HPDE6-E6E7 (cell line): Measurements from ENCODE around the gene RACK1.
A peak's percentile ranks its signal among the peaks of the same experiment; 100 is the strongest.

Source experiments
- DNase-seq: peaks from one replicate; pipeline ENCODE4 v3.0.0; 2011; ENCODE audit warnings: missing footprints; ENCODE audit errors: extremely low spot score

The RACK1 gene

GRCh38 chr5:181233801-181234454 is 9.8 kb downstream of the RACK1 start:
- no peak for DNase-seq

DNA sequence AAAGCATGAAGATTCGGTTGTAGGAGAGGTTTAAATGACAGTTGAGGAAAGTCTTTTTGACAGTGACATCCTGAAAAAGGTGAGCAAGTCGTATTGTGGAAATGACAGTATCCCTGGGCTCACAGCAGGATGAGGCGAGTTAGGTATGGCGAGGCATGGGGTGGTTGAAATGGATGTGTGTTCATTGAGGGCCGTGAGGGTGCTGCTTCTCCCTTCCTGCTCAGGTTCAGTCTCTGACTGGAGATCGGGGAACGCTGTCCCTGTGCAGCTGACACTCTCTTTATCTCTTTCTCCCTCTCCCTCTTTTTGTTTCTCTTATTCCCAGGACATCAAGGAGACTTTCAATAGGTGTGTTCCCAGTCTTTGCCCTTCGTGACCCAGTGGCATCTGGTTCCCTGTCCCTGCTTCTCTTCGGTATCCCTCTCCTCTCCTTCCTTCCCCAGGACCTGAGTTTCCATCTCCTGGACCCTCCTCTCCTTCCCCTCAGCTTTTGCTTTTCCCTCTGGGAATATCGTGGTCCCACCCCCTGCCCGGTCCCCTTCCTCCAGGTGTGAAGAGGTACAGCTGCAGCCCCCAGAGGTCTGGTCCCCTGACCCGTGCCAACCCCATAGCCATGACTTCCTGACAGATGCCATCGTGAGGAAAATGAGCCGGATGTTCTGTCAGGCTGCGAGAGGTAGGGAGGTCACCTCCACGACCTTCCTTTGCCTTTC is 10.5 kb downstream of the RACK1 start:
- DNase-seq, result no peak

DNA sequence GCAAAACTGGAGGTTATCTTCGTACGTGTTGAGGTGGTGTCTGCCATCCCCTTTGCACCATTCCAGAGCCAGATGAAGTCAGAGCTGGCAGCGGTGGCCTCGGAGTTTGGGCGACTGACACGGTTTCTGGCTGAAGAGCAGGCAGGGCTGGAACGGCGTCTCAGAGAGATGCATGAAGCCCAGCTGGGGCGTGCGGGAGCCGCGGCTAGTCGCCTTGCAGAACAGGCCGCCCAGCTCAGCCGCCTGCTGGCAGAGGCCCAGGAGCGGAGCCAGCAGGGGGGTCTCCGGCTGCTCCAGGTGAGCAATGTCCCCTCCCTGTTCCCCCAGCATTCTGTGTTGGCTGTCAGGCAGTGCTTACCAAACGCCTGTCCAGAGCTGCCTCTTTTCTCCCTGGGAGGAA is 11.1 kb downstream of the RACK1 start:
- no peak for DNase-seq

DNA sequence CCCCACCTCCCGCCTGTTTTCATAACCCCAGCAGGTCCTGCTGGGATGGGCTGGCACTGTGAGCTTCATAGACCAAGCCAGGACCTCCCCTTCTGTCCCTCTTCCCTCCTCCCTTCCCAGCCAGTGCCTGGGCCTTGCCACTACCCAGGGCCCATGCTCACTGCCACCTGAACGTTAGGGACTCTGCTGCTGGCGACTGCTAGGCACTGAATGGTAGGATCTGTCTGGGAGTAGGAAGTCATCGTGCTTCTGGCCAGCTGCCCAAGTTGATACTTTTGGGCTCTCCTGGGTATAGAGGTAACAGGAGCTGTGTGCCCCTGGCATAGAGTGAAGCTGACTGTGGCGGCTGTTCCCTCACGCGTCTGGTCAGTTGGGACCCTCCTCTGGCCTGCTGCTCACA is 12.3 kb downstream of the RACK1 start:
- no peak for DNase-seq

DNA sequence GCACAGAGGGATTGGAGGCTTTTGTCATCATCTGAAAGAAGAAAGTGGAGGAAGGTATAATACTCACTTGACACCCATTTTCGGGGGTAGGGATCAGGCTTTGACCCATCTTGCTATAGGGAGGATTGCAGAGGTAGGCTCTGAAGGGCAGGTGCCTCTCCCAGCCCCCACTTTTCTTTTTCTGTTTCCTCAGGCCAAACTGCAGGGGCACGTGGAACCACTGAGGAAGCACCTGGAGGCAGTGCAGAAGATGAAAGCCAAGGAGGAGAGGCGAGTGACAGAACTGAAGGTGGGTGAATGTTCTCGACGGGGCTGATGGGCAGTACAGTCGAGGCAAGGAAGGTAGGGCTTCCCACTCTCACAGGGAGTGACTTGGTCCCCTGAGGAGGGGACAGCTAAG is 13.2 kb downstream of the RACK1 start:
- DNase-seq, result no peak

DNA sequence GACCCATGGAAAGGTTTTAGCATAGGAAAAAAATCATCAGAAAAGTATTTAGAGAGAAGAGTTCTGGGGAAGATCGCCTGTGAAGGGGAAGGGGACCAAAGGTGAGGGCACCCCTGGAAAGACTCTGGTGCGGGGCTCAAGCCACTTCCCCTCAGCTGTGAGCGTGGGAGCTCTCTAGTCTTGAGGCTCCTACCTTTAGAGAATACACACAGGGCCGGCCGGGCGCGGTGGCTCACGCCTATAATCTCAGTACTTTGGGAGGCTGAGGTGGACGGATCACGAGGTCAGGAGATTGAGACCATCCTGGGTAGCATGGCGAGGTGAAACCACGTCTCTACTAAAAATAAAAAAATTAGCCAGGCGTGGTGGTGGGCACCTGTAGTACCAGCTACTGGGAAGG is 13.7 kb downstream of the RACK1 start:
- DNase-seq, result no peak

DNA sequence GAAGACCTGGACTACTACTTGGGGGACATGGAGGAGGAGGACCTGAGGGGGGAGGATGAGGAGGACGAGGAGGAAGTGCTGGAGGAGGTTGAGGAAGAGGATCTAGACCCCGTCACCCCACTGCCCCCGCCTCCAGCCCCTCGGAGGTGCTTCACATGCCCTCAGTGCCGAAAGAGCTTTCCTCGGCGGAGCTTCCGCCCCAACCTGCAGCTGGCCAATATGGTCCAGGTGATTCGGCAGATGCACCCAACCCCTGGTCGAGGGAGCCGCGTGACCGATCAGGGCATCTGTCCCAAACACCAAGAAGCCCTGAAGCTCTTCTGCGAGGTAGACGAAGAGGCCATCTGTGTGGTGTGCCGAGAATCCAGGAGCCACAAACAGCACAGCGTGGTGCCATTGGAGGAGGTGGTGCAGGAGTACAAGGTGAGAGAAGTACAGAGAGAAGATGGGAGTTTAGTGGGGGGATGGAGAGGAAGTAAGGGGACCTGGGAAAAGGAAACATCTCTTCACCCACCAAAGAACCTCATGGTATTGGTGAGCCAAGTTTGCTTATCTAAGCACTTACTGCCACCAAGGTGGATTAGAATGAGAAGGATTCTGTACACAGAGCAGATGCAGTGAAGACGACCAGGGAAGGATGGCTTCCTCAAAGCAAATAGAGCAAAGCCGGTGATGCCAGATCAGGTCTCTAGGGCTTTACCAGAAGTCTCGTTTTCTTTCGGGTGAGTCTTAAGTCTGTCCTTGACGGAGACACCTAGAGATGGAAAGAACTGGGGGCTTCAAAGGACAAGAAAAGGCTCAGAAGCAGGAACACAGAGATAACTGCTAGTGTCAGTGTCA is 19.1 kb downstream of the RACK1 start:
- DNase-seq, result no peak

- no peak for DNase-seq
These were observed 19.8 kb downstream of the RACK1 start for GRCh38 chr5:181223729-181224389.

- peak; percentile 87 for DNase-seq
These were observed 20.5 kb downstream of the RACK1 start, which contains the start of gene TRIM41 for GRCh38 chr5:181223058-181223728. TSS of gene TRIM41 (plus strand) at chr5:181223281. CDS start at chr5:181224000, 719 bp downstream.

DNA sequence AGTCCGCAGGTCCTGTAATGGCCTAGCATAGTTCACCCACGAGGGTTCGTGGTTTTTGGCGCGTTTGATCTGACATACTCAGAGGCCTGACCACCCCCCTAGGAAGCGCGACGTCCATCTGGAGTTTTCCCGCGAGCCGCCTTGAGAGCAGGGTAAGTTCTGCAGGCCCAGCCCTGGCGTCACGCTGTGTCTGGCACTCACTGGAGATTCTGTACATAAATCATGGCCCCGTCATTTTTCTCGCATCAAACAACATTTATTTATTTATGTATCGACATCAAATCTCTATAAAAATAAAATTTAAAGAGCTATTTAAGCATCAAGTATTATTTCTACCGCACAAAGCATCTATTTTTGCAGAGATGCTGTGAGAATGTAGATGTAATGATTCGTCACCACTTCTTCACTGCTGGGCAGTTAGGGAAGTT is 21.1 kb downstream of the RACK1 start:
- no peak for DNase-seq

DNA sequence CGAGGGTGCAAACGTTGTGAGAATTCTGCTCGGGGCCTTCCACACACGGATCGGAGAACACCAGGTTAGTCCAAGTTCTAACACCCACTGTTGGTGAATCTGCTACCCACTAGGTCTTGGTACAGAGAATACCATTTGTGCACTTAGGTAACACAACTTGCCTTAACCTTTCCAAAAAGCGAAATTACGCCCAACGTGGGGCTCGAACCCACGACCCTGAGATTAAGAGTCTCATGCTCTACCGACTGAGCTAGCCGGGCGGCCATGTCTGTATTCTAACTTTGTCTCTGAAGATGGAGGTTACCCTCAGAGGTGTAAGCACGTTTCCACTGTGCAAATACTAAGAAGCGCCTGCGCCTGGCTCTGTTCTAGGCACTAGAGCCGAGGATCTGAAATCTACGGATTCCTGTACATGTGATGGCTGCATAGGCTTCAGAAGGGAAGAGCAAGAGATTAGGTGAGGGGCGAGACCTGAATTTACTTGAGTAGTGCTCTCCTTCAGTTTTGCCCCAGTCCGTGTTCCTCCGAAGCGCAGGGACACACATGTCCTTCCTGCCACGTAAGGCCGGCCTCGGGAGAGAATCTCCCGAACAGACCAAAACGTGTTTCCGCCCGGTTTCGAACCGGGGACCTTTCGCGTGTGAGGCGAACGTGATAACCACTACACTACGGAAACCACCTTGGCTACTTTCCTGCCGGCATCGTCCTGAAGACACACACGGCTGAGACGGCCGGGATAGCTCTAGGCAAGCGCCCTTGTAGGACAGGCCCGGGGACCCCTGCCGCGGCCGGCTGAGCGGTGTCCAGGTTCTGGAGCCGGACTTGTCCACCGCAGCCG is 21.7 kb downstream of the RACK1 start:
- DNase-seq, result peak; percentile 78

GRCh38 chr5:181221105-181221791 is 22.5 kb downstream of the RACK1 start:
- no peak for DNase-seq

GRCh38 chr5:181220178-181220515 is 23.6 kb downstream of the RACK1 start:
- DNase-seq, result no peak

- no peak for DNase-seq
These were observed 24.2 kb downstream of the RACK1 start for GRCh38 chr5:181219262-181220177.

- no peak for DNase-seq
These were observed 24.9 kb downstream of the RACK1 start for GRCh38 chr5:181218795-181219124.

- no peak for DNase-seq
These were observed 26.0 kb downstream of the RACK1 start for GRCh38 chr5:181217803-181218062.

- DNase-seq, result no peak
These were observed 26.4 kb downstream of the RACK1 start for GRCh38 chr5:181217111-181217802.
